HepG2 (cell line): ENCODE results near the gene PPP1R9B. TPM values are rescaled to one million over a fixed set of nuclear protein-coding genes. Genes with fewer than 3 reads are reported as not detected.

ENCODE experiments used
- CTCF ChIP-seq: sonication (generic); formaldehyde crosslinking; IDR thresholded peaks from 2 replicates; pipeline ENCODE4 v1.5.0; 2020; ENCODE audit warnings: mild to moderate bottlenecking, missing genetic modification reagents, moderate library complexity
- KDM3A ChIP-seq: IDR thresholded peaks from 2 replicates; pipeline ENCODE4 v1.6.1; 2018; ENCODE audit warnings: low read depth, missing compliant biosample characterization
- MXD4 ChIP-seq: IDR thresholded peaks from 2 replicates; pipeline ENCODE4 v1.6.1; 2016; ENCODE audit warnings: mild to moderate bottlenecking, missing biosample characterization, missing genetic modification reagents
- PHF20 ChIP-seq: sonication (generic); formaldehyde crosslinking; IDR thresholded peaks from 2 replicates; pipeline ENCODE4 v1.5.0; 2020; ENCODE audit warnings: mild to moderate bottlenecking, missing genetic modification reagents
- SOX13 ChIP-seq, 3 experiments: fragments of 450-650 bp in 1 of 3; sonication (generic) in 1 of 3; formaldehyde crosslinking in 1 of 3; IDR thresholded peaks in 2 of 3; conservative IDR thresholded peaks in 1 of 3; 2 replicates each; pipeline versions ENCODE4 v1.5.0 to v1.6.1; 2016 to 2020; ENCODE audit warnings: antibody characterized with exemption in 1 of 3, mild to moderate bottlenecking in 1 of 3, missing compliant biosample characterization in 1 of 3, missing genetic modification reagents in 1 of 3, moderate library complexity in 1 of 3
- ZBTB21 ChIP-seq: sonication (generic); formaldehyde crosslinking; IDR thresholded peaks from 2 replicates; pipeline ENCODE4 v1.4.0; 2020; ENCODE audit warnings: missing genetic modification reagents
- polyA plus RNA-seq, 8 experiments: library from polyadenylated mRNA; depleted of rRNA in 3 of 8; stranded (reverse) in 7 of 8; unstranded in 1 of 8; fragments of >200 nt; fragmentation: Illumina TruSeq in 4 of 8; extraction: Trizol in 4 of 8; gene quantifications; 2 replicates each; pipeline versions ENCODE4 v1.2.1 to v1.2.3, GENCODE V29; 2011 to 2016; ENCODE audit warnings: low read depth in 4 of 8, missing spikeins in 1 of 8, mixed read lengths in 1 of 8; ENCODE audit not compliant: insufficient read depth in 1 of 8
- total RNA-seq, 5 experiments: library from RNA; depleted of rRNA; stranded (reverse); fragments of >200 nt; fragmentation: Illumina TruSeq; extraction: Trizol; gene quantifications; 2 replicates each; pipeline ENCODE4 v1.2.3, GENCODE V29; 2016; ENCODE audit warnings: low read depth in 1 of 5
- TF ChIP-seq, protein P1 (sequence below): sonication (generic); formaldehyde crosslinking; conservative IDR thresholded peaks from 2 replicates; pipeline ENCODE4 v1.4.0; 2020; ENCODE audit warnings: mild to moderate bottlenecking, missing genetic modification reagents, moderate library complexity
- TF ChIP-seq, protein P2 (sequence below): sonication (generic); formaldehyde crosslinking; IDR thresholded peaks from 2 replicates; pipeline ENCODE4 v1.5.0; 2020; ENCODE audit warnings: mild to moderate bottlenecking, low read depth, missing genetic modification reagents, borderline replicate concordance

Gene PPP1R9B
- total and polyA plus RNA-seq, 2 of the 13 experiments (the other 11 are each of a cell fraction or from before 2014, with no cell fraction given) = 9.4 to 15.8 TPM

DNA sequence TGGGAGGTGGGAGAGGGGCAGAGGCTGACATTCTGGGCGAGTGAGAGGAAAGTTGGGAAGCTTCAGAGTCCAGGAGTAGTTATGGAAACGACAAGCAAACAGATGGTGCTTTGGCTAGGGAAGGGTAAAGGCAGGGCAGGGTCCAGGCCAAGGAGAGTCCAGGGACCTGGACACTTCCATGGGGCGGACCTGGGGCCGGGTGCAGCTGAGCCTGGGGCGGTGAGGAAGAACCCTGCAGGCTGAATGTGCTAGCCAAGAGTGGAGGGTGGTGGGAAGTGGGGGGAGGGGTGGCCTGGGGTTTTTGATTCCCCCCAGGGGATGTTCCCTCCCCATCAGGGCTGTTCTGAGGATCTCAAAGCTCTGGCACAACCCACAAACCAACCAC is 2.6 kb downstream of the PPP1R9B start (continued):
- TF ChIP-seq CTCF (0 out of 2 replicates have a peak, but pooled peaks have one; percentile 9), PHF20 (CRISPR knock-in tag) (no peak), ZBTB21 (CRISPR knock-in tag) (no peak), KDM3A (CRISPR knock-in tag) (0 out of 2 replicates have a peak, but pooled peaks have one; percentile 52), SOX13 (IDR thresholded peaks at IDR 0.05) (no peak), SOX13 (CRISPR knock-in tag; conservative IDR thresholded peaks at IDR 0.05 in 1 of 2, IDR thresholded peaks at IDR 0.05 in 1 of 2) (peak in 1 of 2 experiments; percentile 17; a peak in 1 of 4 replicates), MXD4 (CRISPR knock-in tag) (no peak)
- TF ChIP-seq, protein P1, sequence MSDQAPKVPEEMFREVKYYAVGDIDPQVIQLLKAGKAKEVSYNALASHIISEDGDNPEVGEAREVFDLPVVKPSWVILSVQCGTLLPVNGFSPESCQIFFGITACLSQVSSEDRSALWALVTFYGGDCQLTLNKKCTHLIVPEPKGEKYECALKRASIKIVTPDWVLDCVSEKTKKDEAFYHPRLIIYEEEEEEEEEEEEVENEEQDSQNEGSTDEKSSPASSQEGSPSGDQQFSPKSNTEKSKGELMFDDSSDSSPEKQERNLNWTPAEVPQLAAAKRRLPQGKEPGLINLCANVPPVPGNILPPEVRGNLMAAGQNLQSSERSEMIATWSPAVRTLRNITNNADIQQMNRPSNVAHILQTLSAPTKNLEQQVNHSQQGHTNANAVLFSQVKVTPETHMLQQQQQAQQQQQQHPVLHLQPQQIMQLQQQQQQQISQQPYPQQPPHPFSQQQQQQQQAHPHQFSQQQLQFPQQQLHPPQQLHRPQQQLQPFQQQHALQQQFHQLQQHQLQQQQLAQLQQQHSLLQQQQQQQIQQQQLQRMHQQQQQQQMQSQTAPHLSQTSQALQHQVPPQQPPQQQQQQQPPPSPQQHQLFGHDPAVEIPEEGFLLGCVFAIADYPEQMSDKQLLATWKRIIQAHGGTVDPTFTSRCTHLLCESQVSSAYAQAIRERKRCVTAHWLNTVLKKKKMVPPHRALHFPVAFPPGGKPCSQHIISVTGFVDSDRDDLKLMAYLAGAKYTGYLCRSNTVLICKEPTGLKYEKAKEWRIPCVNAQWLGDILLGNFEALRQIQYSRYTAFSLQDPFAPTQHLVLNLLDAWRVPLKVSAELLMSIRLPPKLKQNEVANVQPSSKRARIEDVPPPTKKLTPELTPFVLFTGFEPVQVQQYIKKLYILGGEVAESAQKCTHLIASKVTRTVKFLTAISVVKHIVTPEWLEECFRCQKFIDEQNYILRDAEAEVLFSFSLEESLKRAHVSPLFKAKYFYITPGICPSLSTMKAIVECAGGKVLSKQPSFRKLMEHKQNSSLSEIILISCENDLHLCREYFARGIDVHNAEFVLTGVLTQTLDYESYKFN (CRISPR knock-in tag) = peak; percentile 73
- TF ChIP-seq, protein P2, sequence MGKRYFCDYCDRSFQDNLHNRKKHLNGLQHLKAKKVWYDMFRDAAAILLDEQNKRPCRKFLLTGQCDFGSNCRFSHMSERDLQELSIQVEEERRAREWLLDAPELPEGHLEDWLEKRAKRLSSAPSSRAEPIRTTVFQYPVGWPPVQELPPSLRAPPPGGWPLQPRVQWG (CRISPR knock-in tag) = no peak
